ENCODE data around the gene DCPS.
A peak's percentile ranks its signal among the peaks of the same experiment; 100 is the strongest.
"Not testable (repeated sequence)": the region's sequence is repeated elsewhere in the genome, so short reads cannot be mapped to it uniquely, and the experiment has no call there.

DCPS gene

DNA sequence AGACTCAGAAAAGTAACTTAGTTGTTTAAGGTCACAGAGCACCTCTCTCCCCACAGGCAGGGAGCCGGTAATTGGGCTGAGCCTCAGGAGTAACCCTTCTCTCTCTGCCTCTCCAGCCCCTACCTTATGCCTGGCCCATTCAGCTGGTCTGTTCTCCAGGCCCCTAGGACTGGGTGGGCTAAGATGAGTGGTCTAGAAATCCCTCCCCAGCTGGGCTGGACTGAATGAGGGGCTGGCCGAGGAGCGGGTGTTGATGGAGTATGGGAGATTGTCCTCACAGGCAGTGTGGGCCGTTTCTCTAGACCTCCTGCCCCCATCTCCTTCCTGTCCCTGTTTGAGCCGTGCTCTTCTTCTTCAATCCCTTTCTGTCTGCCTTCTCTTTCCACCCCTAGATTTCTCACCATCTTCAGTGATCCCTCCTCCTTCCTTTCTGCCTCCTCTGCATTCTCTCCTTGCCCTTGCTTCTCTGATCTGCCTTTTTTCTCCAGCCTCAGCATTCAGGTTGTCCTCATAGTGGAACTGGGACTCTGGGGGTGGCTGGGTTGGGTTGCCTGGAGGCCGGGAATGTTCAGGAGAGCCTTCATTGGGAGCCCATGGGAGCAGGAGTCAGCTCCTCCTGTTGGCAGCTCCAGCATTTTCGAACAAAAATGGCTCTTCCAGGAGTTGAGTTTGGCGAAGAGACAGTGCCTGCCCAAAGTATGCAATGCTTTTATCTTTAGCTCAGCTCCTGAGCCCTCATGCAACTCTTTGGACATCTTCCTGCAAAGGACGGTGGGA, 59.2 kb downstream of the DCPS start:
- DNase-seq = no peak

DNA sequence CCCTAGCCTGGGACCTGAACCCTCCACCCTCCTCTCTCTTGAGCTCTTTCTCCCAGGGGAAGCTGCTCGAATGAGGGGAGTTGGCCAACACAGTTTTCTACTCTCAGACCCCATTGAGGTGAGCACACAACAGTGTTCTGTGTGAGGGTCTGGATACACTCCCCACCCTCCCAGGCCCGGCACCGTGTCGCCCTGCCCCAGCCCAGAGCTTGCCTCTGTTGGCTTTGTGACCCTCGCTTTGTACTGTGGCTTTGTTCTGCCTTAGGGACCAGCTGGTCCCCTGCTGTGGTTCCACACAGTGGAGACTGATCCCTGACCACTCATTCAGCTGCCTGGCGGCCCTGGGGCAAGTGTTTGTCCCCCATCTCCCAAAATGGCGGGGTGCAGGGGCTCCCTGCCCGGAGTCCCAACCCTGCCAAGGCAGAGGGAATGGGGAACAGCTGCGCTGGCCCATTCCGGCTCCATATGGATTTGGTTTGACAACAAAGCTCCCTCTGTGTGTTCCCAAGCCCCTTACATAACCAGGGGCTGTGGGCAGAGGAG, 59.9 kb downstream of the DCPS start:
- DNase-seq = no peak

DNA sequence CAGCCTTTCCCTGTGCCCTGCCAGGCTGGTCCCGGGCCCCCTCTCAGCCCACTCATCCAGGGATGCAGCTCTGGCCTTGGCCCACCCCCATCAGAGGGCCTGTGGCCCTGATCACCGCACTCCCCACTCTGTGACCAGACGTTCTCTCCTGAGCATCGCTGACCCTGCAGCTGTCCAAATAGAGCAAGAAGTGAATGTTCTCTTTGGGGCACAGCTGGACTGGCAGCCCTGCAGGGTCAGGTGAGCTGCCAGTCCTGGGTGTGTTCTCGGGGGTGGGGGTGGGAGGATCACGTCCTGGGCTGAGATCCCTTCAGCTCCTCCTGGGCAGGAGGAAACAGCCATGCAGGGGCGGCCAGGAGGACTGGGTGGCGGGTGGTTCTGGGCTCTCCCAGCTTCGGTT, 60.9 kb downstream of the DCPS start:
- DNase-seq = not testable (repeated sequence)

GRCh38 chr11:126365508-126365907, 61.6 kb downstream of the DCPS start:
- DNase-seq = not testable (repeated sequence)

GRCh38 chr11:126366064-126366822, 62.4 kb downstream of the DCPS start:
- DNase-seq = no peak

- DNase-seq = not testable (repeated sequence)
Measured at GRCh38 chr11:126366823-126367654, 63.2 kb downstream of the DCPS start.

GRCh38 chr11:126367806-126368205, 63.9 kb downstream of the DCPS start:
- not testable (repeated sequence) for DNase-seq

- peak; percentile 79 for DNase-seq
Measured at GRCh38 chr11:126368336-126369119, 64.7 kb downstream of the DCPS start.

- no peak for DNase-seq
Measured at GRCh38 chr11:126370016-126370415, 66.2 kb downstream of the DCPS start.

DNA sequence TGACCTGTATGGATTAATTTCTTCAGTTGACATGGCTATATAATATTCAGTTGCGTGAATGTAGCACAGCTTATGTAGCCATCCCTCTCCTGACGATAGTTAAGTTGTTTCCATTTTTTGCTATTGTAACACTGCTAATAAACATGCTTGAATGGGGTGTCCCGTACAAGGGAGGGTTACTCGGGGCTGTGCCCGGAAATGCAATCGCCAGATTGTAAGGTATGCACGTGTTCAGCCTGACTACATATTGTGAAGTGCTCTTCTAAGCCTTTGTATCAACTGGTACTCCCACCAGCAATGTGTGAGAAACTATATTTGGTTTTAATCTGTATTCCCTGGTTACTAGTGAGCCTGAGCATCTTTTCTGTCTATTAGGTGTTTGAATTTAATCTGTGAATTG, 67.7 kb downstream of the DCPS start:
- no peak for DNase-seq

GRCh38 chr11:126373389-126374066, 69.7 kb downstream of the DCPS start:
- DNase-seq = not testable (repeated sequence)

- not testable (repeated sequence) for DNase-seq
Measured at GRCh38 chr11:126374562-126375300, 70.9 kb downstream of the DCPS start.

- no peak for DNase-seq
Measured at GRCh38 chr11:126375726-126376125, 71.9 kb downstream of the DCPS start.

- no peak for DNase-seq
Measured at GRCh38 chr11:126378763-126379162, 74.9 kb downstream of the DCPS start.

GRCh38 chr11:126380909-126381308, 77.0 kb downstream of the DCPS start:
- no peak for DNase-seq

DNA sequence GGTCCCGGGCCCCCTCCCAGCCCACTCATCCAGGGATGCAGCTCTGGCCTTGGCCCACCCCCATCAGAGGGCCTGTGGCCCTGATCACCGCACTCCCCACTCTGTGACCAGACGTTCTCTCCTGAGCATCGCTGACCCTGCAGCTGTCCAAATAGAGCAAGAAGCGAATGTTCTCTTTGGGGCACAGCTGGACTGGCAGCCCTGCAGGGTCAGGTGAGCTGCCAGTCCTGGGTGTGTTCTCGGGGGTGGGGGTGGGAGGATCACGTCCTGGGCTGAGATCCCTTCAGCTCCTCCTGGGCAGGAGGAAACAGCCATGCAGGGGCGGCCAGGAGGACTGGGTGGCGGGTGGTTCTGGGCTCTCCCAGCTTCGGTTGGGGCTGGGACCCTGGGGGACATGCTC, 78.1 kb downstream of the DCPS start:
- not testable (repeated sequence) for DNase-seq

- DNase-seq = not testable (repeated sequence)
Measured at GRCh38 chr11:126382641-126383040, 78.8 kb downstream of the DCPS start.

- no peak for DNase-seq
Measured at GRCh38 chr11:126383339-126384335, 79.8 kb downstream of the DCPS start.

- DNase-seq = no peak
Measured at GRCh38 chr11:126384449-126385070, 80.7 kb downstream of the DCPS start.
